Loucy (cell line): ENCODE data around the gene RAMAC.

Experiments used
- CTCF ChIP-seq: fragments of 200-600 bp; sonication (generic); conservative IDR thresholded peaks from 2 replicates; pipeline ENCODE4 v1.5.1; 2014; ENCODE audit warnings: mild to moderate bottlenecking, antibody characterized with exemption, low read length
- EZH2phosphoT487 ChIP-seq: fragments of 200-600 bp; IDR thresholded peaks from 2 replicates; pipeline ENCODE4 v1.6.1; 2018; ENCODE audit warnings: antibody characterized with exemption, mild to moderate bottlenecking, moderate library complexity, borderline replicate concordance

GRCh38 chr15:82980981-82981380 is 5.0 kb upstream of the RAMAC start:
- no peak for TF ChIP-seq CTCF
- no peak for TF ChIP-seq EZH2phosphoT487
